NCI-H1417 (cell line): ENCODE data around the gene NUDT16L1.

Experiments used
- DNase-seq, 3 experiments: peaks; one replicate each; lab custom pipeline; 2025; lab: John Stamatoyannopoulos, UW

NUDT16L1 gene

DNA sequence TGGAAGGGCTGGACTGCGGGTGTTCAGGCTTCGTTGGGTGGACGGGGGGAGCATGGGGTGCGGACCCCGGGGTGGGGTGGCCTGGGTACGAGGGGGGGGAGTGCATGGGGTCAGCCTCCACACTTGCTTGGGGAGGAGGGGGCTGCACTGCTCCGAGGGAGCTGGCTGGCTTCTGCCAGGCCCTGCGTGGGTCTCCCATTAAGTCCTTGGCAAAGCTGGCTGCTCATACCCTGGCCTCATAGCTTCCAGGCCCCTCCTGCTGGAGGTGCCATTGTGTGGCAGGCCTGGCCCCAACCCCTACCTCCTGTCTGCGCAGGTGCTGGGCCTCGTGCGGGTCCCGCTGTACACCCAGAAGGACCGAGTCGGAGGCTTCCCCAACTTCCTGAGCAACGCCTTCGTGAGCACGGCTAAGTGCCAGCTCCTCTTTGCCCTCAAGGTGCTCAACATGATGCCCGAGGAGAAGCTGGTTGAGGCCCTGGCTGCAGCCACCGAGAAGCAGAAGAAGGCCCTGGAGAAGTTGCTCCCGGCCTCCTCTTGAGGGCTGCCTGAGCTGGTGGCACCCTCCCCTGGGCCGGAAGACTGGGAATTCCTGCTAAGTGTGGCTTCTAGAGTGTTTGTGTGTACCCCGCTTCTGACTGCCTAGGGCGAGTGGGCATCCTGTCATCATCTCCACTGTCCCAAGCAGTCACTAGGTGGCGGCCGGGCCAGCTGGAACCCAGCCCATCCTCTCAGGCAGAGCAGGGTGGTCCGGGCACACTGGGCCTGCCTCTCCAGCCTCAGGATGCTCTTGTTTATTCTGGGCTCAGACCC, 1.5 kb downstream of the NUDT16L1 start:
- no peak for DNase-seq

DNA sequence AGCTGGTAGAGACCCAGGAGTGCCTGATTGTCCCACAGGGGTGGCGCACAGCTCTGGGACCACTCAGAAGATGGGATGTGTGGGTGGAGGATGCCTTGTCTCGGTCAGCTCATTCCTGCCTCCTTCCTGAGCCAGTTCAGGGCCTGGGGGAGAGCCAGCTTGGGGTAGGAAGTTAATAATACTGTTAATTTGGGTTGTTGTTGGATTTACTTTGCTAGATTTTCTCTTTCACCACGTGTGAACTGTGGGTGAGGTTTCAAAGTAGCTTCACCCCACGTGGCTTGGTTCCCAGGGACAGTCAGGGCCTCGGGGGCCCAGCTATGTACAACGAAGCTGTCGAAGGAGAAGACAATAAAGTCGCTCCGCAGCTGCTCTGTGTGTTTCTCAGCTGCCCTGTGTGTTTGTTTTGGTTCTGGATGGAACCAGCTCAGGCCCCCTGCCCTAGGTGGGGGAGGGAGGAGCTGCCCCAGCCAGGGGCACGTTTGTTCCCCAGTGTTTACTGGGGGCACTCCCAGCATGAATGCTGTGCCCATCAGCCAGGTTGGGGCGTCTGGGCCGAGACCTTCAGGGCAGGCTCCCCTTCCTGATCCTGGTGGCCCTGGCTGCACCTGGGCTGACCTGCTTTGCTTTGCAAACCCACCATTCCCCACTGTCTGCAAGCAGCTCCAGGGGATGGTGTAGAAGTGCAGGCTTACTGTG, 2.3 kb downstream of the NUDT16L1 start:
- no peak for DNase-seq

DNA sequence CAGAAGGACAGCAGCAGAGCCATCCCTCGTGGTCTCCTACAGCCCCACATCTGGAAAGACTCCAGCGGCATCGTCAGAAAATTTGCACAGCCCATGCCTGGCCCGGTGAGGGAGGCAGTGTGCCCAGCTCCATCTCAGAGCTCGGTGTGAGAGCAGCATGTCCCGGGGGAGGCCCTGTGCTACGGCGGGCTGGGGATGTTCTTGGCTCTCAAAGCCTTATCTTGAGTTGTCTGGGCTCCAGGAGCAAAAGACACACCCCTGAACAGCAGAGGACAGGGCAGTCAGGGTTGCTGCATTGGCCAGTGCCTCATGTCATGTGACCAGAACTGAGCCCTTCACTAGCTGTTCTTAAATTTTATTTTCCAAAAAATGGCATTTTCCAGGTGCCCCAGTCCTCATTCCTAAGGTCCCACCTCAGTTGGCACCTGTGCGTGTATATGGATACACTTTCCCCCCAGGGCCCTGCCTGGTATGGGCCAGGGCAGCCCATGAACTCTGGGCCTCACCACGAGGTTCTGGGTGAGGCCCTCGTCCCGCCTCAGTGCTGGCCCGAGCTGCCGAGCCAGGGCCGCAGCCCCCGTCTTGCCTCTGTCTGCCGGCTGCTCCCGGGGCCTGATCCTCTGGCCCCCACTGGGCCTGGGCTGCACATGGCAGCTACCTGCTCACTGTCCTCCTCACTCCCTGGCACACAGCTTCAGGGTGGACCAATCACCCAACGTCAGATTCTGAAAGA, 3.0 kb downstream of the NUDT16L1 start:
- no peak for DNase-seq

DNA sequence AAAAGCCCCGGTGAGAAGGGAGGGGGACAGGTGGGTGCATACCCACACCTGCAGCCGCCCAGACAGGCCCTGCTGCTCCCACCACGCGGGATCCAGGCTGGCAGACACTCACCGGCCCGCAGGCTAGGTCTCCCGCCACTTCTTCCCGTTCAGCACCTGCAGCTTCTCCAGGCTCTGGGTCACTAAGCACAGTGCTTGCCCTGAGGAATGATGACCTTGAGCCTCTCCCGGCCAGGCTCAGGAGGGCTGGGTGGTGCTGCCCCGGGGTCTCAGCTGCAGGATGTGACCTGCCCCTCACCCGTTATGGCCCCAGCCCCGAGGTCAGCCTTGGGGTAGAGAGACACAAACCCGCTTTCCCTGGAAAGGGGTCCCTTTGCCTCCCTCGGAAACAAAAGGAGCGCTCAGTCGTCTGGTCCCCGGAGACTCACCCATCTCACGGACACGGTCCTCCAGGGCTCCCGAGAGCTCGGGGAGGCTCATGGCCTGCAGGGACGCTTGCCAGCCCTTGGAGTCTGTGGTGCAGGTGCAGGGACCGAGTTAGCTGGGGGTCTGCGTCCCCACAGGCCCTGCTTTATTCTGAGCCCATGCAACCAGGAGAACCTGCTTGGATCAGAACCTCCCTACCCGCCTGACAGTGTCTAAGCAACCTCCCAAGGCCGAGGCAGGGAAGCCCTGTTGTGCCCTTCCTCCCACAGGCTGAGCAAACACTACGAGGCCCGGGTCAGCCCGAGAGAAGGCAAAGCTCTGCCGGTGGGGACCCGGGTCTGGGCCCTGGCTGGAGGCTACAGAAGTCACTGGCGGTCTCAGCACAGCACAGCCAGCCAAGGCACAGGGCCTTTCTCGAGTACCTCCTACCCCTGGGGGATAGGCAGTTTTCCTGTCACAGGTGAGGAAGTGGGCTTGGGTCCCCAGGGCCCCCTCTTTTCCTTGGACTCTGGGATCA, 3.8 kb downstream of the NUDT16L1 start:
- no peak for DNase-seq

DNA sequence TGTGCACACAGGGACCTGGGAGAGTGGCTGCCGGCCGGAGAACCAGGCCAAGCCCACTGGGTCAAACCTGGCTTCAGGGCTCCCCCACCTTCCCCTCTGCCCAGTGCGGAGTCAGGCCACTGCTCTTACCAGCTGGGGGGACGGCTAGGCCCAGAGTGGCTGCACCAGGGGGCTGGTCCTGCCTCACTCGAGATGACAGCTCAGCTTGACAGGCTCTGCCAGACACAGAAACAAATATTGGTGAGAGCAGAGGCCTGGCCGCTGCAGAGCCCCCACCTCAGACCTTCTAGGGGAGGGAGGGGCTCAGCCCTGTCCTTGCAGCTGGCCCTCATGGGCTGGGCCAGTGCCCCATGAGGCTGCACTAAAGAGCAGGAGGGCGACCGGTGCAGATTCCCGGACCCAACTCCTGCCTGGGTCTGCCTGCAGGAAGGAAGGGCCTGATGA, 4.5 kb downstream of the NUDT16L1 start:
- no peak for DNase-seq

DNA sequence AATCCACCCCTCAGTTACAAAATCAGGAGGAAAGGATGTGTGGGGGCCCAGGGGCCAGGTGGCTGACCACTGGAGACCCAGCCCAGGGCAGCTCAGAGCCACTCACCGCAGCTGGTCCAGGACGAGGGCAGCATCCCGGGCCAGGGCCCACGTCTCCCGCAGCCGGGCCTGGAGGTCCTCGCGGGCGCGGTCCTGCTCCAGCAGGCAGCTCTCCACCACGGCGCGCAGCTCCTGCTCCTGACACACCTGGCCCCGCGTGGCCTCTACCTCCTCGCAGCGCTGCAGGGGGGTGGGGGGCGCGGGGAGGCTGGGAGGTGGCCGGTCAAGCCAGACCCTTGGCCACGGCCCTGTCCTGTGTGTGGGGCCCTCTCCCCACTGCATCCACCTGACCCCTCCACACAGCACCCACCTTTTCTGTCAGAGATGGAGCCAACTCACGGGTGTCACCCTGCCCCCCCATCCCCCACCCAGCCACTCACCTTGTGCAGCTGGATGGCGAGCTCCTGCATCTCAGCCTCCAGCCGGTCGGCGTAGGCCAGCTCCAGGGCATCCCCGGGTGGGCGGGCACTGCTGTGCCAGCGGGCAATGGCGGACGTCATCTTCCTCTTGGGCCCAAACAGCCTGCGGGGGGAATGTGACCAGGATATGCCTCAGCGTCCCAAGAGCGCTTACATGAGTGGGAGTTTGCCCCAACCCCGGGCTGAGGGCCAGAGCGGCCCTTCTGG, 5.1 kb downstream of the NUDT16L1 start:
- DNase-seq = no peak

DNA sequence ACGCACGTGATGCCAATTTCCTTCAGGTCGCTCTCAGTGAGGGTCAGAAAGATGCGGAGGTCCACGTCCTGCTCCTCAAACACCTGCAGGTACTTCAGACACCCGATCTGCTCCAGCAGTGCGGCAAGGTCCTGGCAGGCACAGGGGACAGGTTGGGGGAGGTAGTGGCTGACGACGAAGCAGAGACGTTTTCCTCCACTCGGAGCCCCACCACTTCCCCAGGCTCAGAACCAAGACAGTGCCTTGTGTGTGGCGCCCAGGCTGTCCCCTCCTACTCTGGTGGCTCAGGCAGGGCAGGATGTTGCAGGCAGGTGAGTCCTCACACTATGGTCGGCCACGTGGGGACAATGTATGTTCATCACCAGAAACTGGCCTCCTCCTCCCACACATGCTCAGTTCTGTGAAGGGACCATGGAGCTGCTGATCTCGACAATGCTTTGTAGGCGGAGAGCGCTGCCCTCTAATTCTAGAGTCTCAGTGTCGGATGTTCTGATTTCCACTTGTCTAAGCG, 5.7 kb downstream of the NUDT16L1 start:
- DNase-seq = no peak

DNA sequence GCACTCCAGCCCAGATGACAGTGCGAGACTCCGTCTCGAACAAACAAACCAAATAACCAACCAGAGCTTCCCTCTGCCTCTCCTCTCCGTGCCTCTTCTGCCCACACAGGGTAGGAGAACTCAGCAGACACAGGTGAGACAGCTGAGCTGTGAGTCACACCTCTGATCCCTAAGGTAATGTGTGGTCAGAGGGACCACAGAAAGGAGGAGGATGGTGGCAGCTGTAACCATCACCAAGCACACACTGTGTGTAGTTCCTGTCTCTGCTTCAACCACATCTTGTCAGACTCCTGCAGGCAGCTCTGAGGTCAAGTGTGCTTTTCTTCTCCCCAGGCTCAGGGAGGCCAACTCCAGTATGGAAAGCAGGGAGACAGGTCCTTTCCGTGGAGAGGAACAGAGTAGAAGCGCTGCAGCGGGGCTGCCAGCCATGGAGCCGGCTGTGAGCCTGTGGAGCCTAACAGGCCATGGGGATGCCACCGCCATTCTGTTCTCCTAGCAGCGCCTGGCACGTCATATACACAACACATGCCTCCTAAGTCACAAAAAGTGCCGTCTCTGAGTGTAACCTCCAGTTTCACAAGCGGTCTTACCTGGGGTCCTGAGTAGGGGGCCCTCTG, 7.1 kb downstream of the NUDT16L1 start:
- DNase-seq = no peak

DNA sequence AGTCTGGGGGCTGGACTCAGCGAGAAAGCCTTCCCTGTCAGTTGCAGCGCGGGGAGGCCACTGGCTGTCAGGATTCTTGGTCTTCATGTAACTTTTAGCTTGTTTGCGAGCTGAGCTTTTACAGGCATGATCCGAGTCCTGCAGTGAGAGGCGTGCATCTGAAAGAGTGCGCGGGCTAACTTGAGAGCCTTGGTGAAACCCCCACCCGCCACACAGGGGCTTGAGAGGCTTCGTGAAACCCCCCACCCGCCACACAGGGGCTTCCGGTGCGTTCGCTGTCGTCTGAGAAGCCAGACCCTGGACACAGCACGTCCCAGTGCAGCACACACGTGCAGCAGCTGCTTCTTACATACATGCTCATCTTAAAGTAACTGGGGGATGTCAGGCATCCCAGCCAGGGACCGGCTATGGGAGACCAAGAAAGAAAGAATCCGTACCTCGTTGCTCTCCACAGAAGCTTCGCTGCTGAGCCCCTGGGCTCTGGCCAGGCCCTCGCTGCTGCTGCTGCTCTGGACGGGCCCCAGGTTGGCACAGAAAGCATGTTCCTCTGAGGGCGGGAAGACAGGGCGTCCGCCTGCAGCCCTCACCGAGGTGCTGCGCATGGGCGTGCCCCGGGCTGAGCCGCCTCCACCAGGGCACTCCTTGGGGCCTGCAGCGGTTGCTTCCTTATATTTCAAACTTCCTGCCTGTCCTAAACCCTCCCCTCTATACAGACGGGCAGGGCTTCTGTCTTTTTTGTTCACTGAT, 7.8 kb downstream of the NUDT16L1 start:
- no peak for DNase-seq

DNA sequence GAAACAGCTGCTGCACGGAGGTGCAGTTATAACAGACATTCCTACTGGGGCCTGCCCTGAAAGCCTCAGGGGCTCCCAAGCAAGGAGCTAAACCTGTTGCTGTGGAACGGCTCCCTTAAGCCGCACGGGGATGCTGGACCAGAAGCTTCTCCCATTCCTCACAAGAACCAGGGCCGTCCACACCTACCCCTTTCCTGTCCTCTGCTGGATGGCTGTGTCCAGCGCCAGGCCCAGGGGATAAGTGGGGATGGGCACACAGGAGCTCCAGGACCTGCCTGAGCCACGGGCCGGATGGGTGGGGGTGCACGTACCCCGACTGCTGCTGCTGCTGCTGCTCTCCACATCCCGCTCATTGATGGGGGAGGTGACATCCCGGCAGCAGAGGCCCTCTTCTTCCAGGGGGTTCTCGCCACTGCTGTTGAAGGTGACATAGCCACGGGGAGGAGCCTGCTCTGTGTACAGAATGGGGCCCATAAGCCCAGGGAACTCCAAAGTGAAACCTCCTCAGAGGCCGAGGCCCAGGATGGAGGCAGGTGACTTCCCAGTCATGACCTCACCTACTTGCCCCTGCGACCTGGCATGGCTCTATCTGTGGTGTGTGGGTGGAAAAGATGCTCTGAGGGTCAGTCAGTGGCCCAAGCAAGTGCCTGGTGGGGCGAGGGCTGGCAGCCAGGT, 8.6 kb downstream of the NUDT16L1 start:
- no peak for DNase-seq

DNA sequence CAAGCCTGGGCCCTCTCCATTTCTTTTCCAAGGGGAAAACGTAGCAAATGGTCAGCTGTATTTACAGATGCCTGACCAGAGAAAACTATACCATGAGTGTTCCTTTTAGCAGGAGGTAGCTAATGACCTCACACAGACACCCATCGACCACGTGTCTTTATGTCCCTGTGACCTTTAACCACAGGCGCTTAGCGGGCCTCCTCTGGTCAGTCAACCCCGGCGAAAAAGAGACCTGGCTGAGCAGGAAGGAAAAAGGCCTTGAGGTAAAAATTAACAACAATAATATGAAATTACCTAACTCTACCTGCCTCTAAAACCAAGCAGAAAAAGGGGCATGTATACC, 9.1 kb downstream of the NUDT16L1 start:
- DNase-seq = no peak

DNA sequence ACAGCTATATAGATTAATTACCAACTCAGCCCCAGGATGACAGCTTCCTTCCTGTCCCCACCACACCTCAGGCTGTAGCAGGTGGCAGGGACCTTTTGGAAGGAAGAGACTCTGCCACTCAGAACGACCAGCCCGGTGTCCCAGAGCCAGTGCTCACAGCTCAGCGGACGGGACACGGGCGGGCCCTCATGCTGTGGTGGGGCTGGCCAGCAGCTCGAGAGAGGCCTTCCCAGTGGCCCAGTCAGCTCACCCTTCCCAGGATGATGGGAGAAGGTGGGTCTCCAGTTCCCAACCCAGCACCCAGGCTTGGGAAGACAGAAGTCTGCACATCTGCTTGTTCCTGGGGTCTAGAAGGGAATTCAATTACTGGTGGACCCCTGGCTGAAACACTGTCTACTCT, 10.5 kb downstream of the NUDT16L1 start:
- DNase-seq = no peak

DNA sequence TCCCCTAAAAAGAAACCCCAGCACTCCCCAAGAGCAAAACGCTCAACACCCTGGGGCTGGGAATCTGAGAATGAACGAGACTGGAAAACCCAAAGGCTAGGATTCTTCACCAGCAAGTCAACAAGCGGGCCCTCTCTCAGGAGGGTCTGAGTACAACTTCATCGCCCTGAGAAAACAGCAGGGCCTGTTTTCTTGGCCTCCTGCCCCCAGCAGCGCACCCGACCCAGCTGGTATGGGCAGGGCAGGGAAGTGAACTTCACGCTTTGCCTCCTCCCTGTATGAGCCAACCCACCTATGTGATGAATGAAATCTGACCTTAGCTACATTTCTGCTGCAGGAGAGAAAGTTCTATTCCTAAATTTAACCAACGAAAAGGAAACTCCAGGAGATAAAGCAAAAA, 11.1 kb downstream of the NUDT16L1 start:
- DNase-seq = no peak

DNA sequence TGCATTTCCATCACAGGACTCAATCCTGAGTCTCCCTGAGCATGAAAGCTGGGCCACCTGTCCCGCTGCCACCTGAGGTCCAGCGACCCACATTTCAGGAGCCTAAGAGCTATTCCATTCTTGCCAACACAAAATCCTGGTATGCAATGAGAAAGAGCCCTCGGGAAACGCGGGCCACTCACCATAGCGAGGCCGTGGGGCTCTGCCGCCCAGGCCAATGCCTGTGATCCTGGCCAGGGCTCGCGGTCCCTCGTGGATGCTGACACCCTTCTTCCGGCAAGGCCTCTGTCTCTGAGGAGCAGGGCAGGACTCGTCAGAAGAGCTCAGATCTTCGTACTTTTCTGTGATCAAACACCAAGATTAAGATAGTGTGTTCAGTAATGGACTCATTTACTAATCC, 11.6 kb downstream of the NUDT16L1 start:
- DNase-seq = no peak

DNA sequence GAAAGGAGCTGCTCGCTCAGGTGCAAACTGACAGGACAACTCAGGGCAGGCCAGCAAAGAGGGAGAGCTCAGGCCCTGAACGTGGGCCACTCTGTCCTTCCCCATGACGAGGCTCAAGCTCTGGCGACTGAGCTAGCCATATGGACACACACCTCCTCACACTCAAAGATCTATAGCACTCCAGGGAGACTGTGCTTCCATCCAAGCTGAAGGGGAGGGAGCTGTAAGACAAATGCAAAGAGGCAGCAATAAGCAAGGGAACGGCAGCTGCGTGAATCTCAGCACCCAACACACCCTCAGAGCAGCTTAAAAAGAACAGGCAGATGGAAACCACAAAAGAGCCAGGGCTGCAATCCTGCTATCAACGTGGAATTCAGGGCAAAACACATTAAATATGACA, 13.5 kb downstream of the NUDT16L1 start:
- DNase-seq = no peak

DNA sequence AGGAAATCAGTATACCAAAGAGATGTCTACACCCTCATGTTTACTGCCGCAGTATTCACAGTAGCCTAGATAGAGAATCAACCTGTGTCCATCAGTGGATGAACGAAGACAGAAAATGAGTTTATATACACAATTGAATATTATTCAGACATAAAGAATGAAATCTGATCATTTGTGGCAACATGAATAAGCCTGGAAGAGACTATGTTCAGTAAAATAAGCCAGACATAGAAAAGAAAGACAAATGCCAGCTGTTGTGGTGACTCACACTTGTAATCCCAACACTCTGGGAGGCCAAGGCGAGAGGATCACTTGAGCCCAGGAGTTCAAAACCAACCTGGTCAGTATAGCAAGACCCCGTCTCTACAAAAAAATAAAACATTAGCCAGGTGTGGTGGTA, 16.1 kb downstream of the NUDT16L1 start:
- no peak for DNase-seq

DNA sequence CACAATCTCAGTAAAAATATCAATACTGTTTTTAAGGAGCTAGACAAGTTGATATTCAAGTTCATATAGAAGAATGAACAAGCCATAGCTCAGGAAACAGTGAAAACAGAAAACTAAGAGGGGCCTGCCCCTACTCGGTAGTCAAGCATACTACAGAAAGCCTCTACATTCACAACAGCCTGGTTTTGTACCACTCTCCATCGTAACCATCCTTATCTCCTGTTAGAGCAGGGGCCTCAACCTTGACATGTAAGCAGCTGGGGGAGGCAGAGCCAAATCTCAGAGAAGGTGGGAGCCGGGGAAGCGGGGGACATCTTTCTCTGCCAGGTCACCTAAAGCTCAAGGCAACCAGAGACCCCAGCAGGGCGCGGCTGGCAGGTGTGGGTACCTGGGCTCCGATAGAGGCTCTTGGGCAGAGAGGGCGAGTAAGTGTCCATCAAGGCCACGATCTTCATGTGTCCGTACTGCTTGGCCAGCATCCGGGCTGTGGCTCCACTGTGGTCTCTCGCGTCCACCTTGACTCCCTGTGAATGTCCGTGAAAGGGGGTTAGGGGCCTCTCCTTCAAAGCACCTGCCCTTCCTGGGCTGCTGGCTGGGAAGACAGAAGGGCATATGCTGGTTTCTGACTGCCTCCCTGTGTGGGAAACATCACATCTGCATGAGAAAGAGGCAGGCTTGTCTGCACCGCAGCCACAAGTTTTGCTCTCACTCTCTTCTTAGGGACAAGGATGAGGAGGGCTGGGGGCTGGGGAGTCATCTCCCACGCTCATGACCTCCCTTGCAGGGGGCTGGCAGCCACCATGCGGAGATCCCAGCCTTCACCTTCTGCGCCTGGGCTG, 20.5 kb downstream of the NUDT16L1 start:
- no peak for DNase-seq

DNA sequence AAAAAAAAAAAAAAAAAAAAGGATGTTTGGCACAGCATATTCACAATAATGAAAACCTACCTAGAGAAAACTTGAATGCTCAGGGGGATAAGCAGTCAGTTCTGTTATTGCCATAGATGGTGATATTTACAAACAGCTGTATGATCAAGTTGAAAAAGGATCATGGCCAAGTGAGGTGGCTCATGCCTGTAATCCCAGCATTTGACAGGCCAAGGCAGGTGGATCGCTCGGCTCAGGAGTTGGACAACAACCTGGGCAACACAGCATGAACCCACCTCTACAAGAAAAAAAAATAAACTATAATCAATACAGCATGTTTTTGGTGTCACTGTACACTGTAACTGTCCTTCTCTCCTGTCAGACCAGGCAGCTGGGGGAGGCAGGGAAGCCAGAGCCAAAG, 21.6 kb downstream of the NUDT16L1 start:
- no peak for DNase-seq
